Stimulated activated CD8-positive, alpha-beta memory T cell treated with anti-CD3 and anti-CD28 coated beads, Interleukin-7, amount 100 ng/mL, for 24 hours (primary cell): ENCODE data around the gene PHACTR2.
"Not testable (repeated sequence)": the region's sequence is repeated elsewhere in the genome, so short reads cannot be mapped to it uniquely, and the experiment has no call there.

Experiments used
- DNase-seq: peaks from one replicate; pipeline ENCODE4 v3.0.0-alpha.2; 2020; ENCODE audit warnings: low read depth

The PHACTR2 gene

DNA sequence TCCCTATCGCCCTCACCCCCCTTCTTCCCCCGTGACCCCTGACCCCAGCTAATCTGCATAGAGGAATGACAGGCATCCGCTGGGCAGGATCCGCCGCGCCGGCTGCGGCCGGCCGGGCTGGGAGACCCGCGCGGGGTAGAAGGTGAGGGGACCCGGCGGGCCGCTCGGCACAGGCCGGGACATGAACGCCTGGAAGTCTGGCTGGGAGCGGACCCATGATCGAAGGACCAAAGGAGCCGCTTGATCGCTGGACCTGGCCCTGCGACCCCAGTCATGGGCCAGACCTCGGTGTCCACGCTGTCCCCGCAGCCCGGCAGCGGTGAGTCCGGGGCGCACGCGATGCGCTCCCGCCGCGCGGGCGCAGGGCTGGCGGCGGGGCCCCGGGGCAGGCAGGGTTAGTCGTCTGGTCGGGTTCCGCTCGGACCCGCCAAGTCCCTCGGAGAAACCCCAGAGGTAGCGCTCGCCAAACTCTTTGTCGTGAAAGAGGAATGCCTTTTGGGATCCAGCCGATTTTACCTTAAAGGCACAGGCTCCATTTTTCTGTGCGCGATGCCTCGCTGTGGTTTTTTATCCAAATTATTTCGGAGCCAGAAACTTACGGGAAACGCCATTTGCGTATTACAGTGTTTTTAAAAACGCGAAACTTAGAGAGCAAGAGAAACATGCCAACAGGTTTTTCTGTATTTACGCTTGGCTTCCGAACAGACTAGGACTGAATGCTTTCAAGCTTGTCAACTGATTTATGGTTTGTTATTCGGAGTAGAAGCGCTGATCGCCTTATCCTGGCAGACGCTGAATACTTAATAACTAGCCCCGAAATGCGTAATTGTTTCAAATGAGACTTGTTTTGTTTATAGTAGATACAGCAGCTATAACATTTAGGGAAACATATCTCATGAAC, at the start of gene PHACTR2:
TSS of gene PHACTR2 (plus strand) at position 75 of the 901 bp plus-strand sequence. CDS start at position 274, 199 bp downstream.
- DNase-seq, result peak; percentile 15

DNA sequence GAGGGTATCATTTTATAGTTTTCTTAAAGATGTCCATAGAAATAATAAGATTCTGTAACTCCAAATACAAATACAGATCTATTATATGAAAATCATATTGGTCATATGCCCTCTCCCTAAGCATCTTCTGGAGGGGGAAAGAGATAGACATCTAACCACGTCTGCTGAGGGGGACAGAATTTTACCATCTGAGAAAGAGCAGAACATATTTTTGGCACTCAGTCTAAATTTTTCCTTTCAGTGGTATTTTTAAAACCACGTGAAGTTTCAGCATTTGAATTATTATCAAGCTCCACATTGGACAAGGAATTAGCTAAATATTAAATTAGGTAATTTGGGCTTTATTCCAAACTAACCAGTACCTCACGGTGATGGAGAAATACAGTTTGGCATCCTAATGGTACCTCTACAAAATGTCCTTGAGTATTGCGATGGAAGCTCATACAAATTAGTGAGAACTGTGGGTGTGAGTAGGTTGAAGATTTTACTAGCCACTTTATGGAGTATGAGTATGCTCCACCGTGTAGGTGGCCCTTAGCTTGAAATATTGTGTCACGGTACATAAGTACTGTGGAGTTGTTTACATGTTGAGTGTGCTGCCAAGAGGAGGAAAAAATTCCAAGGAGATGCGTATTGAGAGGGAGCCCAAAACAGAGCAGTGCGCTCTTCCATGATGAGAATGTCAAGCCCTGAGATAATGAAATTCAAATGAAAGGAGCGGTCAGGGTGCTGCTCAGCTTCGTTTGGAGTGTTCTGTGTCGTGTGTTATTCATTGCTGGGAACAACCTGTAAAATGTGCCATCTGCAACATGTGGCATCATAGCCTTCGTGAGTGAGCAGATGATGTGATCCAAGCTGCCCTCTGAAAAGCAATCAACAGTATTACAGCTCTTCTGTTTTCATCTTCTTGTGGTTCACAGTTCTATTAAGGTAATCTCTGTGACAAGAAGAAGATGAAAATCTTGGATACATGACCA, 48.4 kb upstream of the PHACTR2 start:
- DNase-seq, result no peak

DNA sequence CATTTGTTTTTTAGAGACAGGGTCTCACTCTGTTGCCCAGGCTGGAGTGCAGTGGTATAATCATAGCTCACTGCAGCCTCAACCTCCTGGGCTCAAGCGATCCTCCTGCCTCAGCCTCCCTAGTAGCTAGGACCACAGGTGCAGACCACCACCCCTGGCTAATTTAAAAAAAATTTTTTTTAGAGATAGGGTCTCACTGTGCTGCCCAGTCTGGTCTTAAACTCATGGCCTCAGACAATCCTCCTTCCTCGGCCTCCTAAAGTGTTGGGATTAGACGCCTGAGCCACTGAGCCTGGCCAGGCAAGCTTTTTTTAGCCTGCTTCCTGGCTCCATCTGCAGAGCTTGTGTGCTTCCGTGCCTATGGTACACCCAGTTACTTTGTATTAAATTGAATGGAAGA, 46.6 kb upstream of the PHACTR2 start:
- DNase-seq, result not testable (repeated sequence)

DNA sequence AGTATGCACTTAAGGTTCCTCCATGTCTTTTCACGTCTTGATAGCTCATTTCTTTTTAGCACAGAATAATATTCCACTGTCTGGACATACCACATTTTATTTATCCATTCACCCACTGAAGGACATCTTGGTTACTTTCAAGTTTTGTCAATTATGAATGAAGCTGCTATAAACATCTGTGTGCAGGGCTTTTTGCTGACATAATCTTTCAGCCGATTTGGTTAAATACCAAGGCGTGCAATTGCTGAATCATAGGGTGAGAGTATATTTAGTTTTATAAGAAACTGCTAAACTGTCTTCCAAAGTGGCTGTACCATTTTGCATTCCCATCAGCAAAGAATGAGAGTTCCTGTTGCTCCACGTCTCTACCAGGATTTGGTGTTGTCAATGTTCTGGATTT, 44.9 kb upstream of the PHACTR2 start:
- DNase-seq, result no peak

DNA sequence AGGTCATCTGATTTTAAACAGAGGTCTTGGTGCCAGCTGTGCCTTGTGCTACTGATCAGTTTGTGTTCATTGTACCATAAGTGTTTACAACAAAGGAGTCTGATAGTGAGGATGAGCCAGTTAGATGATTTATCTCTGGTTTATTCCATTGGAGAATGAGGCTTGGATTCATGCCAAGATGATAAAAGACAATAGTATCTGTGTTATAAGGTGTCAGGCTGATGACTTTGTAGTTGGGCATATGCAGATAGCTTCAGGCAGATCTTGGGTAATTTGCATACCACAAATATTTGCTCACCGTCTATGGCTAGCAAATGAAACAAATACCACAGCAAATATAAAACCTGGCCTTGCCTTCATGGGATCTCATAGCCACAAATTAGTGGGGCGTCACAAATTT, 43.3 kb upstream of the PHACTR2 start:
- DNase-seq, result no peak

DNA sequence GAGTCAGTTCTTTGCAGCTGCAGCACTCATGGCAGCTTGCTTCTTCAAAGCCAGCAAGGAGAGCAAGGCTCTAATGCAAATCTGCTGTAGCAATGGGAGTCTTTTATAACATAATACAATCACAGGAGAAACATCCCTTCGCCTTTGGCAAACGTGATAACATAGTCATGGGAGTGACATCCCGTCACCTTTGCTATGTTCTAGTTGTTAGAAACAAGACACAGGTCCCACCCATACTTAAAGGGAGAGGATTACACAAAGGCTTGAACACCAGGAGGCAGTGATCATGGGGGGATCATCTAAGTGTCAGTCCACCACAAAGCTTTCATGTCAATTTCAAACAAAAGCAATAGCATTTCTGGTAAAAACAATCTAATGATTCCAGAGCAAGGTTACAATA, 40.1 kb upstream of the PHACTR2 start:
- DNase-seq, result no peak

DNA sequence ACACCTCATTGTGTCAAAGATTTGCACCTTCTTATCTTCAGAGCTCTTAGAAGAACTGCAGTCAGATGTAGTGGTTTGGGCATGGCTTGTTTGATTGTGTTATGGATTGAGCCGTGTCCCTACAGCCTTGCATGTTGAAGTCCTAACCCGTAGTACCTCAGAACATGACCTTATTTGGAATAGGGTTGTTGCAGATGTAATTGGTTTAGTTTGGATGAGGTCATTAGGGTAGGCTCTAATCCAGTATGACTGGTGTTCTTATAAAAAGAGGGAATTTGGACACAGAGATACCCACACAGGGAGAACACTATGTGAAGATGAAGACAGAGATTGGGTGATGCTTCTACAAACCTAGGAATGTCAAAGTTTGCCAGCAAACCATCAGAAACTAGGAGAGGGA, 35.4 kb upstream of the PHACTR2 start:
- no peak for DNase-seq

DNA sequence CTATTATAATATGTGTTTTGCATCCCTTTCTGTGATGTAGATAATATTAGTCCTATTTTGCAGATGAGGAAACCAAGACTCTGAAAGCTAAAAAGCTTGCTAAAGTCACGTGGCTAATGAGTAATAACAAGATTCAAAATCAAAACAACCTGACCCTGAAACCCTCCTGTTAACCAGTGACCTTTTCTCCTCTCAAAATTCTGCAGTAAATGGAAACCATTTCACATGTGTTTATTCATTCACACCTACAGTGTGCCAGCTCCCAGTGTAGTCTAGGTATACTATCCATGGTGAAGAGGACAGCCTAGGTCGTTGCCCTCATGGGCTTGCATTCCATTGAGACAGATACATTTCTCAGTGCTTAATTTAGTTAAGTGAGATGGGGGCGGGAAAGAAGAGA, 30.6 kb upstream of the PHACTR2 start:
- no peak for DNase-seq

DNA sequence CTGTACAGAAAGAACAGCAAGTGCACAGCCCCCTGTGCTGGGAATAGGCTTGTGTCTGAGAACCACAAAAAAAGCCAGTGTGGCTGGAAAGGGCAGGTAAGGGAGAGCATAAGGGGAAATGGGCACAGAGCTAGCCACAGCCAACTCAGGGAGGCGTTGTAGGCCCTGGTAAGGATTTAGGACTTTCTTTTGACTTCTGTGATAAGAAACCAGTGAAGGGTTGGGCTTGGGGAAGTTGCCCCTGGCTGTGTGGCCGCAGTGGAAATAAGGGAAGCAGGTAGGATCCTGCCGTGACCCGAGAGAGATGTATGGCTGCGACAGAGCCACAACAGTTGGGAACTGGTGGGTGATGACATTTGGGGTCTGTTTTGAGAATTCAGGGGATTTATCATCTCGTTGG, 30.0 kb upstream of the PHACTR2 start:
- no peak for DNase-seq

DNA sequence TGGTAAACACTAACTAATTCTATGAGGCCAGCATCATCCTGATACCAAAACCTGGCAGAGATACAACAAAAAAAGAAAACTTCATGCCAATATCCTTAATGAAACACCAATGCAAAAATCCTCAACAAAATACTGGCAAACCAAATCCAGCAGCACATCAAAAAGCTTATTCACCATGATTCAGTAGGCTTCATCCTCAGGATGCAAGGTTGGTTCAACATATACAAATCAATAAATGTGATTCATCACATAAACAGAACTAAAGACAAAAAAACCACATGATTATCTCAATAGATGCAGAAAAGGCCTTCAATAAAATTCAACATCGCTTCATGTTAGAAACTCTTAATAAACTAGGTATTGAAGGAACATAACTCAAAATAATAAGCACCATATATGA, 28.4 kb upstream of the PHACTR2 start:
- DNase-seq, result not testable (repeated sequence)

DNA sequence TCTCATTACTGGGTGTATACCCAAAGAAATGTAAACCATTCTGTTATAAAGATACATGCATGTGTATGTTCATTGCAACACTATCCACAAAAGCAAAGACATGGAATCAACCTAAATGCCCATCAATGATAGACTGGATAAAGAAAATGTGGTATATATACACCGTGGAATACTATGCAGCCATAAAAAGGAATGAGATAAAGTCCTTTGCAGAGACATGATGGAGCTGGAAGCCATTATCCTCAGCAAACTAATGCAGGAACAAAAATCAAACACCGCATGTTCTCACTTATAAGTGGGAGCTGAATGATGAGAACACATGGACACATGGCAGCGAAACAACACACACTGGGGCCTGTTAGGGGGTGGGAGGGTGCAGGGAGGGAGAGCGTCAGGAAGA, 26.4 kb upstream of the PHACTR2 start:
- not testable (repeated sequence) for DNase-seq

DNA sequence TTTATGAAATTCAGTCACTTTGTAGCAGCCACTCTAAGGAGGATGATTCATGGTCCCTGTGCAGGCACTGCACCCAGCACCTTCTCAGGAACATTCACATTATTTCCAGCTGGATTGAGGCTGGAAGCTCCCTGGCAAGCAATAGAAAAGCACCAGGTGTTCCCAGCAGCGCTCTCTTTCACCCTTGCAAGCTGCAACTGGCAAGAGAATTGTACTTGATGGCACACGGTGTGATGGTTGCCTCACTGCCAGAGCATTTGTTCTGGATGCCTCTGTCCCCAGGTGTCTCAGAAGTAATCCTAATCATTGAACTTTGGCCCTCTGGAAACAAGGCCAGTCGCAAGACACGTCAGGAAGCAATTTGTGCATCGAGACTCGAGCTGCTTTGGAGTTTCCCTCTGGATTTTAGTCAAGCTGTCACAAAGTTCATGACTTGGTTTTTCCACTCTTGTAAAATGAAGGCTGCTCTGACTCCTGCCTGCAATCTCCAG, 24.9 kb upstream of the PHACTR2 start:
- no peak for DNase-seq

DNA sequence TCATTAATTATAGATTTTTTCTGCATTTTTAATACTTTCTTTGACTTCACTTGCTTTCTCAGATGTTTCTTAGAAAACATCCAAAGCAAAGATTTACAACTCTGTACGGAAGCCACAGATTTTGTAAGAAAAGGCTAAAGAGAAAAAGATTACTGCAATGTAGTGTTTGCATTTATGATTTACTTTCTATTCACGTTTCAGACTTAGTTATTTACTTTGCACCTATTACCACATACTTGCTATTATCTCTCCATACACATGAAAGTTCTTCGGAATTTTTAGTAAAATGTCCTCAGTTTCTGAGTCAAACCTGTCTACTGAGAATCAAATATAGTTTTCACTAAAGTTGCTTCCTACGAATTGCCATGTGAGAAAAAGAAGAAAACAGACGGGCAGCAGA, 22.2 kb upstream of the PHACTR2 start:
- DNase-seq, result no peak

DNA sequence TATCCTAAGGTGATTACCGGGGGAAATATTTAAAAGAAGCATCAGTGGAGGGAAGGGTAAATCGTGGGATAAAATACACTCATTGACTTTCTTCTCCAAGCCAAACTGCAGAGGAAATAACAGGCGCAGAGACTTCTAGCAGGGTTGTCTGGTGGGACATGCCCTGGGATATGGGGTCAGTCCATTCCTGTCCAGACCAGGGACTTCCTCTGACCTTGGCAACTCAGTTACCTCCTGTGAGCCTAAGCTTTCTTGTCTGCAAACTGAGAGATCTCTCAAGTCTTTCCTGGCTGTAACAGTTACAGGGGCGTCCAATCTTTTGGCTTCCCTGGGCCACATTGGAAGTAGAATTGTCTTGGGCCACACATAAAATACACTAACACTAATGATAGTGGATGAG, 21.7 kb upstream of the PHACTR2 start:
- DNase-seq, result no peak

DNA sequence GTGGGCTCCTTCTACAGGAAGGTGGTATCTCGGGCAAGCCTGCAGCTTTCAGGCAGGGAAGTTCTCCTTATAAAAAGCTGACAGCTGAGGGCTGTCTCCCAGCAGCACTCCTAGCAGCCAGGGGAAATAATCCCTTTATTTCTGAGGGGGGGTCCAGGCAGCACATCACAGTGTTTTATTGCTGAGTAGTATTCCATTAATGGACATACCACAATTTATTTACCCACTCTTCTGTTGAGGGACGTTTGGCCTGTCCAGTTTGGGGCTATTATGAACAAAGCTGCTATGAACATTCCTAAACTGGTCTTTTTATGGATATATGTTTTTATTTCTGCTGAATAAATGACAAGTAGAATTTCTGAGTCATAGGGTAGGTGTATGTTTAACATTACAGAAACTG, 20.0 kb upstream of the PHACTR2 start:
- DNase-seq, result no peak

DNA sequence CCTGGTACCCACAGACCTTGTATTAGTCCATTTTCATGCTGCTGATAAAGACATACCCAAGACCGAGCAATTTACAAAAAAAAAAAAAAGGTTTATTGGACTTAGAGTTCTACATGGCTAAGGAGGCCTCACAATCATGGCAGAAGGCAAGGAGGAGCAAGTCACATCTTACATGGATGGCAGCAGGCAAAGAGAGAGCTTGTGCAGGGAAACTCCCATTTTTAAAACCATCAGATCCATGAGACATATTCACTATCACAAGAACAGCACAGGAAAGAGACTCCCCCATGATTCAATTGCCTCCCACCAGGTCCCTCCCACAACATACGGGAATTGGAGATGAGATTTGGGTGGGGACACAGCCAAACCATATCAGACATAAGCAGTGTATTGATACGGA, 17.6 kb upstream of the PHACTR2 start:
- not testable (repeated sequence) for DNase-seq

DNA sequence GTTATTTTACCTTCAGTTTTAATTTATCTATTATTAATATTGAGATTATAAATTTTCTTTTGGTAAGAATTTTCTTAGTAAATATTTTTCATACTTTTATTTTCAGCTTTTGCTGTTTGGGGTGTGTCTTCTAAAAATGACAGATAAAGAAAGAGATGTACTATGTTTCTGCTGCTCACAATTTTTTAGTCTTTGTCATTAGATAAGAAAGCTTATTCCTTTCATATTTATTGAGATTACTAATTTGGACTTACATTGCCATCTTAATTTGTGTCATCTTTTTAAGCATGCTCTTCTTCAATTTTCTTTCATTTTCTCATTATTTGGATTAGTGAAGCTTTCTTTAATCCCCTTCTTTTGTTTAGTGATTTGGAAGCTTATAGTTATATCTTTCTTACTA, 13.6 kb upstream of the PHACTR2 start:
- DNase-seq, result no peak

DNA sequence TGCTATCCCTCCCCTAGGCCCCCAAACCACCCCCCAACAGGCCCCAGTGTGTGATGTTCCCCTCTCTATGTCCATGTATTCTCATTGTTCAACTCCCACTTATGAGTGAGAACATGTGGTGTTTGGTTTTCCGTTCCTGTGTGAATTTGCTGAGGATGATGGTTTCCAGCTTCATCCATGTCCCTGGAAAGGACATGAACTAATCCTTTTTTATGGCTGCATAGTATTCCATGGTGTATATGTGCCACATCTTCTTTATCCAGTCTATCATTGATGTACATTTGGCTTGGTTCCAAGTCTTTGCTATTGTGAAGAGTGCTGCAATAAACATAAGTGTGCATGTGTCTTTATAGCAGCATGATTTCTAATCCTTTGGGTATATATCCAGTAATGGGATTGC, 11.8 kb upstream of the PHACTR2 start:
- DNase-seq, result not testable (repeated sequence)

DNA sequence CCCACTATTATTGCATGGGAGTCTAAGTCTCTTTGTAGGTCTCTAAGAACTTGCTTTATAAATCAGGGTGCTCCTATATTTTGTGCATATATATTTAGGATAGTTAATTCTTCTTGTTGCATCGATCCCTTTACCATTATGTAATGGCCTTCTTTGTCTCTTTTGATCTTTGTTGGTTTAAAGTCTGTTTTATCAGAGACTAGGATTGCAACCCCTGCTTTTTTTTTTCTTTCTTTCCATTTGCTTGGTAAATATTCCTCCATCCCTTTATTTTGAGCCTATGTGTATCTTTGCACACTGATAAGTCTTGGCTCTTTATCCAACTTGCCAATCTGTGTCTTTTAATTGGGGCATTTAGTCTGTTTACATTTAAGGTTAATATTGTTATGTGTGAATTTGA, 8.3 kb upstream of the PHACTR2 start:
- not testable (repeated sequence) for DNase-seq

DNA sequence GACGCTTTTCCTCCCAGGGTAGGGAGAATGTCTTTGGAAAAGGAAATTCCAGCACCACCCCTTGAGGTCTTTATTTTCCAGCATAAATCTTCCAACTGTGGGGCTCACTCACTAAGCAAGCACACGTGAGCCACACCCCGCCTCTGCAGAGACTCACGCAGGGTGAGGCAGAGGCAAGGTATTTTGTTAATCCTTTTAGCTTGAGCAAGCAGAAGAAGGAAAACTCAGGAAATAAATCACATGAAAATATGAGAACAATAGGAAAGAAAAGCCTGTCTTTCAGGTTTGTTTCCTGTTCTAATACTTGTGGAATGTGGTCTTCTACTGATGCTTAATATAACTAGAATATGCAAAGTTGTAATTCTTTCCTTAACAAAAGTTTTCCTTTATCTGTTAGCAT, 4.1 kb upstream of the PHACTR2 start:
- DNase-seq, result no peak

DNA sequence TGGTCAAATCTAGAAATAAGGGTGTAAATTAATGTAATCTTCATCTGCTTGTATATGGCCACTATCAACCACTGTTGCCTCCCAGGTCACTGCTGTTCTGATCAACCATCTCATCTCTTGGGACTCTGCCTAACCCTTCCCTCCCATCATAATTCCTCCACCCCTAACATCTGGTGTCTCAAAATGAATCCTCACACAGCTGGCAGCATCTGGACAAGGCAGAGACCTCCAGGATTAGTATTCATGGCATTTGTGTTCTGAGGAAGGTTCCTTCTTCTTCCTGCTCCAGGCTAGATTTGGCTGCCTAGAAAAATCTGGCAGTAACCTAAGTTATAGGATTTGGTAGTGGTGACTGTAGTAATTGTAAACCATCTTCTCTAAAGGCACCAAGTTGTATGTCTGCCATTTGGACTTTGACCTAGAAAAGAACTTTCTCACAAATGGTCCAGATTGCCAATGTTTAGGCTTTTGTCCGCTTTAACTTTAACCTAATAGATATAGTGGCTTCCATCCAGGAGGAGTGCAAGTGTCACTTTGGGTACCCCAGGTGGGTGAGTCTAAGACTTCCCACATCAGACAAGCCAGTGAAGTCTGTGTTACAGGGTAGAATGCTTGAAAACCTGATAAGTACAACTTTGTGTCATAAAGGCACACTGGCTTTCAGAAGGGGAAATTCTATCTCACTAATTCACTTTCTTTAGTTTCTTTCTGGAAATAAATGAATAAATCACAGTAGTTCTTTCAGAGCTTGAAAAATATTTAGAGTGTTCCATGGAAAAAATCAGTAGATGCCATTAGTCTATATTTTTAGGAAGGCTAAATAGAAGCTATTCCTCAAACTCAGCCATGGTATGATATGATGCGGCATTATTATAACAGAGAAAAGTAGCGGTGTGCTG, 3.0 kb upstream of the PHACTR2 start:
- no peak for DNase-seq
